H1 (cell line): Measurements from ENCODE around the gene WDR93. TPM values are rescaled to one million over a fixed set of nuclear protein-coding genes. Genes with fewer than 3 reads are reported as not detected.

ENCODE experiments used
- CTCF ChIA-PET: fragments of 300-600 bp; sonication (Branson Sonifier 250); formaldehyde crosslinking; loops from one replicate; lab custom pipeline; 2021; ENCODE audit not compliant: partially characterized antibody; lab: Charles Lee
- POLR2A ChIA-PET: fragments of 300-600 bp; sonication (Branson Sonifier 250); formaldehyde crosslinking; loops from one replicate; lab custom pipeline; 2021; ENCODE audit warnings: inconsistent platforms; ENCODE audit not compliant: partially characterized antibody; lab: Charles Lee
- DNase-seq, 2 experiments: peaks; one replicate each; pipeline versions ENCODE4 v3.0.0 to v3.0.0-alpha.2; 2010 to 2022; ENCODE audit warnings: low spot score in 2 of 2, low read depth in 1 of 2, mixed read lengths in 1 of 2
- FAIRE-seq: peaks from 2 replicates; lab custom pipeline; 2011; peaks lifted over from hg19 to GRCh38; lab: Jason Lieb, UNC
- H2AFZ ChIP-seq: 2 replicates; pipeline ENCODE4 v1.8.1; 2012; ENCODE audit warnings: low read length, inconsistent platforms
- H2AK5ac ChIP-seq: 2 replicates; pipeline ENCODE4 v1.6.1; 2013; ENCODE audit warnings: low read depth, low read length
- H2BK120ac ChIP-seq: replicated peaks from 2 replicates; pipeline ENCODE3; 2013; ENCODE audit warnings: low read depth, low read length, inconsistent platforms
- H2BK12ac ChIP-seq: 2 replicates; pipeline ENCODE4 v1.6.1; 2013; ENCODE audit warnings: low read depth, low read length
- H2BK15ac ChIP-seq: 2 replicates; pipeline ENCODE4 v1.6.1; 2013; ENCODE audit warnings: low read length
- H2BK20ac ChIP-seq: 2 replicates; pipeline ENCODE4 v1.6.1; 2013; ENCODE audit warnings: low read length
- H2BK5ac ChIP-seq: 2 replicates; pipeline ENCODE4 v1.6.1; 2013; ENCODE audit warnings: low read depth, low read length
- H3K14ac ChIP-seq: 2 replicates; pipeline ENCODE4 v1.6.1; 2013; ENCODE audit warnings: inconsistent platforms; ENCODE audit not compliant: insufficient read length
- H3K18ac ChIP-seq: 2 replicates; pipeline ENCODE4 v1.6.1; 2013; ENCODE audit warnings: low read length; ENCODE audit errors: extremely low read depth
- H3K23ac ChIP-seq: 2 replicates; pipeline ENCODE4 v1.6.1; 2013; ENCODE audit warnings: inconsistent platforms; ENCODE audit not compliant: insufficient read length
- H3K23me2 ChIP-seq: 2 replicates; pipeline ENCODE4 v1.6.1; 2013; ENCODE audit warnings: low read depth, low read length
- H3K27ac ChIP-seq: 2 replicates; pipeline ENCODE4 v1.6.1; 2011; ENCODE audit warnings: low read depth, low read length, inconsistent platforms
- H3K27me3 ChIP-seq, 4 experiments: replicated peaks in 1 of 4; 1 replicate in 1 of 4; 2 replicates in 3 of 4; pipeline versions ENCODE4 v1.6.1 to v1.8.1; 2011 to 2013; ENCODE audit warnings: low read length in 3 of 4, mild to moderate bottlenecking in 3 of 4, inconsistent platforms in 2 of 4, mixed read lengths in 2 of 4, moderate library complexity in 1 of 4; ENCODE audit not compliant: control insufficient read depth in 3 of 4, insufficient read depth in 3 of 4; ENCODE audit errors: extremely low read depth in 1 of 4
- H3K36me3 ChIP-seq, 4 experiments: 2 replicates each; pipeline versions ENCODE4 v1.6.1 to v1.8.1; 2011 to 2013; ENCODE audit warnings: mild to moderate bottlenecking in 4 of 4, low read length in 3 of 4, moderate library complexity in 2 of 4, control low read depth in 1 of 4, inconsistent platforms in 1 of 4; ENCODE audit not compliant: insufficient read depth in 4 of 4, control insufficient read depth in 2 of 4
- H3K4ac ChIP-seq: replicated peaks from 2 replicates; pipeline ENCODE3; 2013; ENCODE audit warnings: low read length, low read depth, mixed read lengths, inconsistent platforms; ENCODE audit not compliant: insufficient read length
- H3K4me1 ChIP-seq, 4 experiments: replicated peaks in 1 of 4; 1 replicate in 1 of 4; 2 replicates in 3 of 4; pipeline versions ENCODE4 v1.6.1 to v1.8.1; 2011 to 2013; ENCODE audit warnings: low read length in 3 of 4, inconsistent platforms in 2 of 4, mixed read lengths in 1 of 4; ENCODE audit not compliant: insufficient read depth in 4 of 4, control insufficient read depth in 3 of 4
- H3K4me2 ChIP-seq, 2 experiments: 2 replicates each; pipeline versions ENCODE4 v1.6.1 to v1.8.1; 2011 to 2013; ENCODE audit warnings: low read depth in 2 of 2, low read length in 2 of 2, control low read depth in 1 of 2, inconsistent platforms in 1 of 2, mild to moderate bottlenecking in 1 of 2; ENCODE audit not compliant: insufficient read depth in 1 of 2
- H3K4me3 ChIP-seq, 4 experiments: fragments of 200-600, 300-600 bp in 1 of 4; sonication (generic), shearing (Covaris generic), sonication (Bioruptor Twin) in 1 of 4; 2 replicates each; pipeline versions ENCODE4 v1.5.1 to v1.8.1; 2011 to 2016; ENCODE audit warnings: low read length in 4 of 4, low read depth in 3 of 4, control low read depth in 2 of 4, inconsistent platforms in 2 of 4, mild to moderate bottlenecking in 2 of 4, mixed read lengths in 1 of 4, moderate library complexity in 1 of 4; ENCODE audit not compliant: insufficient read depth in 2 of 4; ENCODE audit errors: extremely low read depth in 1 of 4
- H3K56ac ChIP-seq: replicated peaks from 2 replicates; pipeline ENCODE3; 2013; ENCODE audit warnings: low read depth, mild to moderate bottlenecking, mixed read lengths, low read length, inconsistent platforms; ENCODE audit not compliant: insufficient read length
- H3K79me1 ChIP-seq: 2 replicates; pipeline ENCODE4 v1.6.1; 2013; ENCODE audit warnings: low read depth, low read length, control low read depth
- H3K79me2 ChIP-seq, 2 experiments: 2 replicates each; pipeline versions ENCODE4 v1.6.1 to v1.8.1; 2012 to 2013; ENCODE audit warnings: low read length in 2 of 2, mild to moderate bottlenecking in 2 of 2, inconsistent platforms in 1 of 2; ENCODE audit not compliant: insufficient read depth in 2 of 2, control insufficient read depth in 1 of 2
- H3K9ac ChIP-seq, 4 experiments: replicated peaks in 1 of 4; 1 replicate in 1 of 4; 2 replicates in 3 of 4; pipeline versions ENCODE4 v1.6.1 to v1.8.1; 2011 to 2013; ENCODE audit warnings: low read depth in 3 of 4, low read length in 3 of 4, control low read depth in 2 of 4, mild to moderate bottlenecking in 2 of 4, moderate library complexity in 2 of 4, inconsistent platforms in 1 of 4; ENCODE audit errors: extremely low read depth in 1 of 4
- H3K9me3 ChIP-seq, 2 experiments: 2 replicates each; pipeline versions ENCODE4 v1.6.1 to v1.8.1; 2012 to 2013; ENCODE audit warnings: mild to moderate bottlenecking in 2 of 2, moderate library complexity in 2 of 2, control low read depth in 1 of 2, inconsistent platforms in 1 of 2, low read depth in 1 of 2, low read length in 1 of 2, mixed read lengths in 1 of 2; ENCODE audit not compliant: insufficient read depth in 2 of 2
- H4K20me1 ChIP-seq, 2 experiments: replicated peaks in 1 of 2; 2 replicates each; pipeline versions ENCODE3 to v1.8.1; 2011 to 2013; ENCODE audit warnings: inconsistent platforms in 2 of 2, low read length in 2 of 2, mild to moderate bottlenecking in 1 of 2; ENCODE audit not compliant: insufficient read depth in 2 of 2, control insufficient read depth in 1 of 2
- H4K5ac ChIP-seq: 2 replicates; pipeline ENCODE4 v1.6.1; 2013; ENCODE audit warnings: low read length, low read depth, mixed read lengths, inconsistent platforms; ENCODE audit not compliant: insufficient read length
- H4K8ac ChIP-seq: 2 replicates; pipeline ENCODE4 v1.8.0; 2013; ENCODE audit warnings: mild to moderate bottlenecking, moderate library complexity, low read length, inconsistent platforms; ENCODE audit not compliant: insufficient read depth; ENCODE audit errors: extremely low read depth
- H4K91ac ChIP-seq: replicated peaks from 2 replicates; pipeline ENCODE3; 2013; ENCODE audit warnings: low read length, mixed read lengths, inconsistent platforms; ENCODE audit not compliant: insufficient read length
- ASH2L ChIP-seq: fragments of 200-600, 300-600 bp; sonication (generic); IDR thresholded peaks from one replicate; pipeline ENCODE4 v1.7.1; 2017; ENCODE audit warnings: low read length
- ATF2 ChIP-seq: IDR thresholded peaks from 2 replicates; pipeline ENCODE4 v1.6.1; 2012; ENCODE audit warnings: low read length, inconsistent platforms
- BACH1 ChIP-seq: IDR thresholded peaks from 2 replicates; pipeline ENCODE4 v1.6.1; 2012; ENCODE audit warnings: low read length, improper control_type of control experiment
- CBX8 ChIP-seq: fragments of 300-800, 300-1000 bp; sonication (generic); IDR thresholded peaks from 2 replicates; pipeline ENCODE4 v1.7.1; 2016; ENCODE audit warnings: low read depth, low read length, borderline replicate concordance
- CEBPB ChIP-seq: IDR thresholded peaks from 2 replicates; pipeline ENCODE4 v1.6.1; 2012; ENCODE audit warnings: low read depth, low read length
- CREB1 ChIP-seq: IDR thresholded peaks from 2 replicates; pipeline ENCODE4 v1.6.1; 2012; ENCODE audit warnings: inconsistent platforms
- CTBP2 ChIP-seq: IDR thresholded peaks from 2 replicates; pipeline ENCODE4 v1.7.0; 2011; ENCODE audit warnings: borderline replicate concordance, mild to moderate bottlenecking, moderate library complexity, mixed read lengths, low read length; ENCODE audit not compliant: insufficient read depth, insufficient read length
- JUN ChIP-seq: IDR thresholded peaks from 2 replicates; pipeline ENCODE4 v1.6.1; 2011; ENCODE audit warnings: low read depth, mild to moderate bottlenecking, improper control_type of control experiment, low read length
- KDM1A ChIP-seq: fragments of 200-600, 300-600 bp; sonication (generic); IDR thresholded peaks from 2 replicates; pipeline ENCODE4 v1.7.1; 2016; ENCODE audit warnings: mild to moderate bottlenecking, low read length, borderline replicate concordance
- KDM4A ChIP-seq: IDR thresholded peaks from one replicate; pipeline ENCODE4 v1.7.1; 2012; ENCODE audit warnings: low read depth, mild to moderate bottlenecking, moderate library complexity, low read length, inconsistent platforms; ENCODE audit not compliant: severe bottlenecking
- NANOG ChIP-seq: IDR thresholded peaks from 2 replicates; pipeline ENCODE4 v1.6.1; 2011; ENCODE audit warnings: low read length, low read depth, mild to moderate bottlenecking, inconsistent platforms; ENCODE audit not compliant: insufficient read depth, poor library complexity, severe bottlenecking
- NRF1 ChIP-seq: IDR thresholded peaks from 2 replicates; pipeline ENCODE4 v1.6.1; 2011; ENCODE audit warnings: mild to moderate bottlenecking, low read depth, low read length, improper control_type of control experiment
- SAP30 ChIP-seq: fragments of 300-600 bp; sonication (generic); IDR thresholded peaks from 2 replicates; pipeline ENCODE4 v1.7.1; 2012; ENCODE audit warnings: low read length, moderate library complexity, mild to moderate bottlenecking, inconsistent platforms; ENCODE audit not compliant: insufficient read depth, insufficient replicate concordance
- WGBS, 2 experiments: shearing (Covaris generic) in 1 of 2; methylation state at CpG; one replicate each; pipeline versions ENCODE4 v1.1.6 to v1.1.7; 2013 to 2015; ENCODE audit warnings: low lambda C conversion rate in 2 of 2, mixed read lengths in 2 of 2, inconsistent platforms in 1 of 2, low coverage in 1 of 2, missing lambda C conversion rate in 1 of 2; ENCODE audit not compliant: insufficient replicate concordance in 2 of 2, insufficient coverage in 1 of 2, insufficient read length in 1 of 2; ENCODE audit errors: extremely low coverage in 1 of 2, missing lambda C conversion rate in 1 of 2; 5-methylcytosine and 5-hydroxymethylcytosine counted together
- polyA plus RNA-seq, 7 experiments: library from polyadenylated mRNA; depleted of rRNA in 3 of 7; stranded (reverse) in 5 of 7; unstranded in 2 of 7; fragments of >200 nt in 5 of 7; fragments of 200-250 nt in 2 of 7; gene quantifications; 1 replicate in 5 of 7; 2 replicates in 1 of 7; 4 replicates in 1 of 7; pipeline versions ENCODE4 v1.2.1 to v1.2.3, GENCODE V29; 2011 to 2013; ENCODE audit warnings: missing spikeins in 2 of 7, mixed read lengths in 2 of 7
- total RNA-seq: library from RNA; stranded (reverse); fragmentation: NEBNext Ultra II Directional; extraction: Animal tissue kit (Norgen Biotek cat#: 25700); gene quantifications from 2 replicates; pipeline ENCODE4 v1.2.1, GENCODE V29; 2021

Gene WDR93
- total and polyA plus RNA-seq, 2 of the 8 experiments (the other 6 are each of a cell fraction or from before 2014, with no cell fraction given): 0.03 TPM; not detected in 1

DNA sequence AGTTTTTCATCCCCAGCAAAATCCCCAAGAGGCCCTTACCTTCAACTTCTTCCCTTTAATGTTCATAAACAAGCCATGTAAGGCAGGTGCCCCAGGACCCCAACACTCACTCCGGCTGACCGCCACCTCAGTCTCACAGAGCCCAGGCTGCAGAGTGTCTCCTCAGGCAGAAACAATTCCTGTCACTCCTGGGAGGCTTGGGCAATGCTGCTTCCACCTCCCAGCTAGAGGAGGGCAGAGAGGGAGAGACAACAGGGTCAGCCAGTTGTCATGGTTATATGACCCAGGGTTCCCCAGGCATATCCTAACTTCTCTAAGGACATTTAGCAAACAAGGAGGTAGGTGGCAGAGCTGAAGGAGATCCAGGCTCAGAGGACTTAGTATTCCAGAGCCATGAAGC, 11.4 kb upstream of the WDR93 start, which contains the start of gene PLIN1:
Gene PLIN1 (minus strand): TSS at position 156 of the 400 bp plus-strand sequence. CDS start 1,878 bp downstream, outside the sequence.
- Histone ChIP-seq H3K27me3 (no peaks in the 10 kb centered on the region; a peak in 1 of 7 replicates), H2AK5ac (no peak within 1 kb of the TSS), H2AFZ (no peak within 1 kb of the TSS), H3K23ac (no peak within 1 kb of the TSS), H3K18ac (no peak within 1 kb of the TSS), H4K91ac (no peak within 1 kb of the TSS), H2BK15ac (no peak within 1 kb of the TSS), H3K4me2 (no peak within 1 kb of the TSS), H4K5ac (no peak within 1 kb of the TSS), H2BK12ac (no peak within 1 kb of the TSS), H3K23me2 (no peaks in the 10 kb centered on the region; the same call in 1 of the 2 replicates), H3K4me1 (no peaks in the 10 kb centered on the region), H3K4me3 (no peak within 1 kb of the TSS), H3K9me3 (no peaks in the 10 kb centered on the region), H3K36me3 (no peaks in the 10 kb centered on the region), H3K4ac (no peak within 1 kb of the TSS), H3K79me2 (no peaks in the 10 kb centered on the region), H2BK120ac (no peak within 1 kb of the TSS), H2BK5ac (no peak within 1 kb of the TSS), H4K8ac (no peak within 1 kb of the TSS), H3K27ac (no peak within 1 kb of the TSS), H3K9ac (no peak within 1 kb of the TSS), H4K20me1 (no peaks in the 10 kb centered on the region), H3K79me1 (no peaks in the 10 kb centered on the region), H2BK20ac (no peak within 1 kb of the TSS), H3K14ac (no peak within 1 kb of the TSS), H3K56ac (no peak within 1 kb of the TSS)
- no peak for DNase-seq
- WGBS, 2 experiments: 88% methylated on average over 2 of the region's 2 CpGs; no CpG with 5 or more reads in 1 of the 2 experiments
- ChIA-PET CTCF (interaction anchor here (0.6 to 1.6 kb wide), 2 partner anchors 11 to 124 kb away, joined by 3 read pairs; no protein-coding TSS in a partner anchor), POLR2A (no interaction called here)
- FAIRE-seq: no peak
- TF ChIP-seq CTBP2: no peak
- TF ChIP-seq SAP30: no peak
- TF ChIP-seq NANOG: no peak
- no peak for TF ChIP-seq CEBPB
- no peak for TF ChIP-seq KDM1A
- no peak for TF ChIP-seq BACH1
- no peak for TF ChIP-seq NRF1
- TF ChIP-seq KDM4A: no peak
- no peak for TF ChIP-seq CBX8
- no peak for TF ChIP-seq ATF2
- no peak for TF ChIP-seq JUN
- TF ChIP-seq CREB1: no peak
- no peak for TF ChIP-seq ASH2L
